Upper lobe of right lung (tissue), 1 donor: Measurements from ENCODE around the gene NMRK1. TPM values are rescaled to one million over a fixed set of nuclear protein-coding genes. Genes with fewer than 3 reads are reported as not detected.

ENCODE experiments used
- ATAC-seq: fragments of 200-7000 bp; cut with Tn5 transposase; one replicate; pipeline ENCODE4 v1.9.1; 2020; ENCODE audit warnings: mild to moderate bottlenecking, moderate library complexity
- DNase-seq: peaks from one replicate; pipeline ENCODE4 v3.0.0-alpha.2; 2020
- H3K27ac ChIP-seq: fragments of 200-600 bp; one replicate; pipeline ENCODE4 v1.8.0; 2022
- H3K27me3 ChIP-seq: fragments of 200-600 bp; one replicate; pipeline ENCODE4 v1.8.0; 2022; ENCODE audit warnings: mild to moderate bottlenecking
- H3K36me3 ChIP-seq: fragments of 200-600 bp; one replicate; pipeline ENCODE4 v1.8.0; 2022
- H3K4me1 ChIP-seq: fragments of 200-600 bp; one replicate; pipeline ENCODE4 v1.8.0; 2022
- H3K4me3 ChIP-seq: fragments of 200-600 bp; one replicate; pipeline ENCODE4 v1.8.0; 2022; ENCODE audit warnings: mild to moderate bottlenecking
- H3K9me3 ChIP-seq: fragments of 200-600 bp; one replicate; pipeline ENCODE4 v1.8.0; 2022
- CTCF ChIP-seq: fragments of 200-600 bp; IDR thresholded peaks from one replicate; pipeline ENCODE4 v1.8.0; 2022; ENCODE audit warnings: antibody characterized with exemption
- intact Hi-C: fragments of 100-400 bp; cut with DNase I; formaldehyde crosslinking; loops from one replicate; pipeline ENCODE4 v1.11.0; 2022
- total RNA-seq: library from RNA; stranded (reverse); fragmentation: NEBNext Ultra II Directional; extraction: Animal tissue kit (Norgen Biotek cat#: 25700); gene quantifications from one replicate; pipeline ENCODE4 v1.2.1, GENCODE V29; 2021
- donor health status: DM: no; HTN: yes; CAD: no; lungs with severe emphysema.

NMRK1 gene
- total RNA-seq, 1 donor from 2014 or later = 40.4 TPM

GRCh38 chr9:75104607-75105006, 16.7 kb upstream of the NMRK1 start:
- Histone ChIP-seq H3K27ac (no peak overlapping the region), H3K27me3 (no peaks in the 10 kb centered on the region), H3K9me3 (no peaks in the 10 kb centered on the region), H3K36me3 (peaks cover 6% of the 10 kb centered on the region), H3K4me1 (peaks cover 47% of the 10 kb centered on the region), H3K4me3 (no peak overlapping the region)
- ATAC-seq = no peak
- no peak for TF ChIP-seq CTCF
- no peak for DNase-seq
- intact Hi-C loops = no loop called here

- peaks cover 34% of the 10 kb centered on the region for H3K4me1 ChIP-seq
- no peak for TF ChIP-seq CTCF
- ATAC-seq = no peak
These were observed 14.3 kb upstream of the NMRK1 start for GRCh38 chr9:75102177-75102790.

GRCh38 chr9:75101004-75101588, 13.1 kb upstream of the NMRK1 start:
- ATAC-seq = peak; percentile 91
- no peaks in the 10 kb centered on the region for H3K27me3 ChIP-seq
- H3K36me3 ChIP-seq = peaks cover 6% of the 10 kb centered on the region
- H3K9me3 ChIP-seq = no peaks in the 10 kb centered on the region
- peaks cover 36% of the 10 kb centered on the region for H3K4me1 ChIP-seq
- intact Hi-C loops = no loop called here
- no peak overlapping the region for H3K4me3 ChIP-seq
- peak overlapping the region; percentile 55 for H3K27ac ChIP-seq
- peak; percentile 70 for DNase-seq
- TF ChIP-seq CTCF = no peak

More at GRCh38 chr9:75102177-75102790, 14.3 kb upstream of the NMRK1 start:
- Histone ChIP-seq H3K36me3 (peaks cover 6% of the 10 kb centered on the region), H3K9me3 (no peaks in the 10 kb centered on the region), H3K27me3 (no peaks in the 10 kb centered on the region), H3K27ac (no peak overlapping the region), H3K4me3 (no peak overlapping the region)
- no peak for DNase-seq
- intact Hi-C loops = no loop called here

GRCh38 chr9:75096796-75097195, 8.8 kb upstream of the NMRK1 start:
- no peaks in the 10 kb centered on the region for H3K36me3 ChIP-seq
- DNase-seq (no peak), ATAC-seq (no peak)
- TF ChIP-seq CTCF = no peak
- no peak overlapping the region for H3K4me3 ChIP-seq
- peaks cover 56% of the 10 kb centered on the region for H3K4me1 ChIP-seq
- H3K27me3 ChIP-seq = no peaks in the 10 kb centered on the region
- H3K9me3 ChIP-seq = no peaks in the 10 kb centered on the region
- intact Hi-C loops = no loop called here
- H3K27ac ChIP-seq = no peak overlapping the region

- no peaks in the 10 kb centered on the region for H3K27me3 ChIP-seq
- no peaks in the 10 kb centered on the region for H3K36me3 ChIP-seq
- H3K27ac ChIP-seq = no peak overlapping the region
- intact Hi-C loops = no loop called here
- no peak for TF ChIP-seq CTCF
- no peaks in the 10 kb centered on the region for H3K9me3 ChIP-seq
- ATAC-seq (no peak), DNase-seq (no peak)
- H3K4me3 ChIP-seq = no peak overlapping the region
- H3K4me1 ChIP-seq = peaks cover 59% of the 10 kb centered on the region
These were observed 4.8 kb upstream of the NMRK1 start for GRCh38 chr9:75092766-75093165.
